Colonic mucosa (tissue), 4 donors: ENCODE data around the gene CPNE2. TPM values are rescaled to one million over a fixed set of nuclear protein-coding genes. Genes with fewer than 3 reads are reported as not detected.

Source experiments
- DNase-seq: peaks from one replicate; pipeline ENCODE4 v3.0.0-alpha.2; 2020
- H3K27ac ChIP-seq: fragments of 200-600 bp; one replicate; pipeline ENCODE4 v1.8.0; 2021
- H3K27me3 ChIP-seq: fragments of 200-600 bp; one replicate; pipeline ENCODE4 v1.8.0; 2021
- H3K36me3 ChIP-seq: fragments of 200-600 bp; one replicate; pipeline ENCODE4 v1.8.0; 2021
- H3K4me1 ChIP-seq: fragments of 200-600 bp; one replicate; pipeline ENCODE4 v1.8.0; 2021; ENCODE audit warnings: mild to moderate bottlenecking
- H3K4me3 ChIP-seq: fragments of 200-600 bp; one replicate; pipeline ENCODE4 v1.8.0; 2021
- H3K9ac ChIP-seq, 2 donors: one replicate each; pipeline ENCODE4 v1.7.0; 2013; ENCODE audit warnings: control low read depth in 2 of 2, low read depth in 2 of 2, low read length in 2 of 2
- H3K9me3 ChIP-seq: fragments of 200-600 bp; one replicate; pipeline ENCODE4 v1.8.0; 2021
- CTCF ChIP-seq: fragments of 200-600 bp; IDR thresholded peaks from one replicate; pipeline ENCODE4 v1.8.0; 2022; ENCODE audit warnings: antibody characterized with exemption, mild to moderate bottlenecking
- intact Hi-C: fragments of 100-400 bp; cut with DNase I; formaldehyde crosslinking; loops from one replicate; pipeline ENCODE4 v1.14.1; 2022
- total RNA-seq, 2 donors: library from RNA; stranded (reverse); fragmentation: NEBNext Ultra II Directional in 1 of 2; extraction: Animal tissue kit (Norgen Biotek cat#: 25700) in 1 of 2; gene quantifications; one replicate each; pipeline ENCODE4 v1.2.1, GENCODE V29; 2021
- donor health status: healthy.
- donor health status: DM: no; HTN: no; CAD: no.
- donor health status: DM: no; HTN: no; CAD: no.

Gene CPNE2
- total RNA-seq, 2 donors from 2014 or later: 38.6 to 53.3 TPM

DNA sequence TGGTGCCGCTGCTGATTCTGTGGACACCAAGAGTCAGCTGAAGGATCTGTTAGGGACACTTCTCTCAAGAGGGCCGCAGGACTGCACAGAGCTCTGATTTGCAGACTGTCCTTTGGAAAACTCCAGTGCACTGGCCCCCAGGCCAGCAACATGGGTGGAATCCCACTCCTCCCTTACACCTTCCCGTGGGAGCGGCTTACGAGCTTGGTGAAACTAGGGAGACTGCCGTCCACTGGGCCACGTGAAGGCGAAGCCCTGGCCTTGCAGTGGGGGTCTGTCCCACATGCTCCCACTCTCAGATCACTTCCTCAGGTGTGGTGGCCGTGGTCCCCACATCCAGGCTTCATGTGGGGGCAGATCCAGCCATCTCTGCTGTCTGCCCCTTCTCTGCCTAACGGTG is 57.0 kb downstream of the CPNE2 start:
- no peak overlapping the region for H3K4me3 ChIP-seq
- H3K4me1 ChIP-seq: no peaks in the 10 kb centered on the region
- no peaks in the 10 kb centered on the region for H3K36me3 ChIP-seq
- H3K9ac ChIP-seq: no peak overlapping the region
- H3K27ac ChIP-seq: no peak overlapping the region
- H3K9me3 ChIP-seq: no peaks in the 10 kb centered on the region
- no peaks in the 10 kb centered on the region for H3K27me3 ChIP-seq
- intact Hi-C loops: no loop called here
- TF ChIP-seq CTCF: no peak
- DNase-seq: no peak

DNA sequence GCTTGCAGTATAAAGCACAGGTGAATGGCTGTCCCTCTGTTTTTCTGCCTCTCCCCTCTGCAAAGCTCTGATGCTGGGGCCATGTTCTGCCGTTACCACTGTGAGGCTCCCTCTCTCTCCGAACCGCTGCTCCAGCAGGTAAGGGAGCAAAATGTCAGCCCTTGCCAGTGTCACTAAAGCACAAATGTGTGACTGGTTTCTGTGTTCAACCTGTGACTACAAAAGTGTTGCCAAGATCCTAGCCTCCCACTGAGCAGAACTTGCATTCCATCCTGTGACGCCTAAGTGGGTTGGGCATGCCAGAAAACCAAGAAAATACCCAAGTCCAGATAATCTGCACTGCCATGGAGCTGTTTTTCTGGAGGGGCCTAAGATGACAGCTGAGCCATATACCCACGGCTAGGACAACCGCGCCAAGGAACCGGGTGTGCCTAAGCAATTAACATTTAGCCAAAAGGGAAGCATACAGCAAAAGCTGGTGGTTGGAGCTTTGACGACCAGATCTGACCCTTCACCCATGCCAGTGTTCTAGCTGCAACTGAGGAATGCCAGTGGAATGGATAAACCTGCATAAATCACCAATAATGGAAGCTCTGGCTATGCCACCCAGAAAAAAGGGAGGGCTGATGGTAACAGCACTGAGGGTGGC is 58.4 kb downstream of the CPNE2 start:
- no peak for TF ChIP-seq CTCF
- Histone ChIP-seq H3K4me1 (no peaks in the 10 kb centered on the region), H3K9me3 (no peaks in the 10 kb centered on the region), H3K27me3 (no peaks in the 10 kb centered on the region), H3K9ac (no peak overlapping the region), H3K36me3 (no peaks in the 10 kb centered on the region), H3K27ac (no peak overlapping the region), H3K4me3 (no peak overlapping the region)
- intact Hi-C loops: no loop called here
- DNase-seq: no peak

- DNase-seq: no peak
- H3K9ac ChIP-seq: no peak overlapping the region
- no peak overlapping the region for H3K4me3 ChIP-seq
- TF ChIP-seq CTCF: no peak
- H3K36me3 ChIP-seq: no peaks in the 10 kb centered on the region
- H3K27me3 ChIP-seq: no peaks in the 10 kb centered on the region
- no peak overlapping the region for H3K27ac ChIP-seq
- H3K9me3 ChIP-seq: no peaks in the 10 kb centered on the region
- no peaks in the 10 kb centered on the region for H3K4me1 ChIP-seq
- intact Hi-C loops: no loop called here
Measured at GRCh38 chr16:57151369-57151768, 59.0 kb downstream of the CPNE2 start.

GRCh38 chr16:57152096-57153093 is 60.0 kb downstream of the CPNE2 start:
- Histone ChIP-seq H3K9ac (no peak overlapping the region), H3K27me3 (no peaks in the 10 kb centered on the region), H3K4me1 (no peaks in the 10 kb centered on the region), H3K9me3 (no peaks in the 10 kb centered on the region), H3K36me3 (no peaks in the 10 kb centered on the region), H3K4me3 (no peak overlapping the region), H3K27ac (no peak overlapping the region)
- TF ChIP-seq CTCF: no peak
- DNase-seq: no peak
- intact Hi-C loops: no loop called here

GRCh38 chr16:57153841-57154240 is 61.5 kb downstream of the CPNE2 start:
- H3K4me3 ChIP-seq: no peak overlapping the region
- no peak overlapping the region for H3K27ac ChIP-seq
- no peaks in the 10 kb centered on the region for H3K4me1 ChIP-seq
- H3K9ac ChIP-seq: no peak overlapping the region
- no peak for TF ChIP-seq CTCF
- no peaks in the 10 kb centered on the region for H3K9me3 ChIP-seq
- H3K27me3 ChIP-seq: no peaks in the 10 kb centered on the region
- no peak for DNase-seq
- intact Hi-C loops: no loop called here
- no peaks in the 10 kb centered on the region for H3K36me3 ChIP-seq
